Osteoblast (primary cell): ENCODE data around the gene HOXB1. TPM values are rescaled to one million over a fixed set of nuclear protein-coding genes. Genes with fewer than 3 reads are reported as not detected.

Experiments
- DNase-seq: peaks from one replicate; pipeline ENCODE4 v3.0.0; 2011; ENCODE audit warnings: low spot score, mixed read lengths; ENCODE audit not compliant: insufficient read length; ENCODE audit errors: missing footprints
- H2AFZ ChIP-seq: 2 replicates; pipeline ENCODE4 v1.6.0; 2011; ENCODE audit warnings: mild to moderate bottlenecking, low read length
- H3K27ac ChIP-seq: 2 replicates; pipeline ENCODE4 v1.5.1; 2011; ENCODE audit warnings: mild to moderate bottlenecking, low read depth, low read length, moderate library complexity
- H3K27me3 ChIP-seq: 2 replicates; pipeline ENCODE4 v1.6.0; 2012; ENCODE audit warnings: mild to moderate bottlenecking, control low read depth, inconsistent platforms, low read length, moderate library complexity; ENCODE audit not compliant: insufficient read depth
- H3K36me3 ChIP-seq: 2 replicates; pipeline ENCODE4 v1.5.1; 2011; ENCODE audit warnings: mild to moderate bottlenecking, low read length, control low read depth, moderate library complexity; ENCODE audit not compliant: insufficient read depth
- H3K4me1 ChIP-seq: 2 replicates; pipeline ENCODE4 v1.5.1; 2011; ENCODE audit warnings: mild to moderate bottlenecking, low read length, control low read depth, moderate library complexity; ENCODE audit not compliant: insufficient read depth
- H3K4me2 ChIP-seq: 2 replicates; pipeline ENCODE4 v1.6.0; 2011; ENCODE audit warnings: mild to moderate bottlenecking, low read length; ENCODE audit not compliant: insufficient read depth
- H3K4me3 ChIP-seq: fragments of 200-600 bp; sonication (generic); 3 replicates; pipeline ENCODE4 v1.5.1; 2012; ENCODE audit warnings: mild to moderate bottlenecking, low read length, inconsistent platforms; ENCODE audit not compliant: insufficient read depth
- H3K79me2 ChIP-seq: 2 replicates; pipeline ENCODE4 v1.6.0; 2012; ENCODE audit warnings: mild to moderate bottlenecking, low read length, control low read depth, inconsistent platforms; ENCODE audit not compliant: insufficient read depth
- H3K9me3 ChIP-seq: 2 replicates; pipeline ENCODE4 v1.5.1; 2011; ENCODE audit warnings: low read depth, low read length, control low read depth
- H4K20me1 ChIP-seq: 2 replicates; pipeline ENCODE4 v1.6.0; 2012; ENCODE audit warnings: mild to moderate bottlenecking, low read length, control low read depth; ENCODE audit not compliant: insufficient read depth
- total RNA-seq: library from RNA; depleted of rRNA; stranded (reverse); fragments of >200 nt; gene quantifications from 2 replicates; pipeline ENCODE4 v1.2.3, GENCODE V29; 2012
- TF ChIP-seq, protein P1 (sequence below): IDR thresholded peaks from 2 replicates; pipeline ENCODE4 v1.5.1; 2011; ENCODE audit warnings: mild to moderate bottlenecking, low read depth, low read length, moderate library complexity; ENCODE audit errors: extremely low read depth

Gene HOXB1
- total RNA-seq, 1 donor = not detected

DNA sequence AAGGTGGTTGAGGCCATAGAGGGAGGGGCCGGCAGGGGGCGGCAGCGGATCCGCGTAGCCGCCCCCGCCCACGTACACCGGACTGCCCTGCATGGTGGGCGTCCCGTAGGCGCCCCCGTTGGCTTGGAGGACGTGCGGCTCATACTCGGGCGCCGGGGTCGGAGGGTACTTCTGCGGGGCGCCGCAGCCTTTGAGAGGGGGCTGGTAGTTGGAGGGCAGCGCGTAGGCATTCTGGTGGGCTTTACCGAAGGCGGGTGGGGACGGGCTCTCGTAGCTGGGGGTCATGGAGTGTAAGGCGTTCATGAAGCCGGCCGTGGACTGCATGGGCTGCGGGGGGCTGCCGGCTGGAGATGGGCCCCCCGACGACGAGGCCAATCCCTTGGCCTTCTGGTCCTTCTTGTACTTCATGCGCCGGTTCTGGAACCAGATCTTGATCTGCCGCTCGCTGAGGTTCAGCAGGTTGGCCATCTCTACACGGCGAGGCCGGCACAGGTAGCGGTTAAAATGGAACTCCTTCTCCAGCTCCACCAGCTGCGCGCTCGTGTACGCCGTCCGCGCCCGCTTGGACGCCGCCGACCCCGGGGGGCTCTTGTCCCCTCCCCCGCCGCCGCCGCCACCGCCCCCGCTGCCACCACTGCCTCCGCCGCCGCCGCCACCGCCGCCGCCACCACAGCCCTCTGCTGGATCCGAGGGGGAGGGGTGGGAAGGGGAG, 19.8 kb upstream of the HOXB1 start:
- H3K4me3 ChIP-seq = no peak overlapping the region
- no peak overlapping the region for H3K4me2 ChIP-seq
- no peak for DNase-seq
- peaks cover 80% of the 10 kb centered on the region for H3K27me3 ChIP-seq
- H3K27ac ChIP-seq = no peak overlapping the region
- no peaks in the 10 kb centered on the region for H3K4me1 ChIP-seq
- no peaks in the 10 kb centered on the region for H3K79me2 ChIP-seq
- H4K20me1 ChIP-seq = no peaks in the 10 kb centered on the region
- H3K36me3 ChIP-seq = no peaks in the 10 kb centered on the region
- no peaks in the 10 kb centered on the region for H3K9me3 ChIP-seq
- TF ChIP-seq, protein P1, sequence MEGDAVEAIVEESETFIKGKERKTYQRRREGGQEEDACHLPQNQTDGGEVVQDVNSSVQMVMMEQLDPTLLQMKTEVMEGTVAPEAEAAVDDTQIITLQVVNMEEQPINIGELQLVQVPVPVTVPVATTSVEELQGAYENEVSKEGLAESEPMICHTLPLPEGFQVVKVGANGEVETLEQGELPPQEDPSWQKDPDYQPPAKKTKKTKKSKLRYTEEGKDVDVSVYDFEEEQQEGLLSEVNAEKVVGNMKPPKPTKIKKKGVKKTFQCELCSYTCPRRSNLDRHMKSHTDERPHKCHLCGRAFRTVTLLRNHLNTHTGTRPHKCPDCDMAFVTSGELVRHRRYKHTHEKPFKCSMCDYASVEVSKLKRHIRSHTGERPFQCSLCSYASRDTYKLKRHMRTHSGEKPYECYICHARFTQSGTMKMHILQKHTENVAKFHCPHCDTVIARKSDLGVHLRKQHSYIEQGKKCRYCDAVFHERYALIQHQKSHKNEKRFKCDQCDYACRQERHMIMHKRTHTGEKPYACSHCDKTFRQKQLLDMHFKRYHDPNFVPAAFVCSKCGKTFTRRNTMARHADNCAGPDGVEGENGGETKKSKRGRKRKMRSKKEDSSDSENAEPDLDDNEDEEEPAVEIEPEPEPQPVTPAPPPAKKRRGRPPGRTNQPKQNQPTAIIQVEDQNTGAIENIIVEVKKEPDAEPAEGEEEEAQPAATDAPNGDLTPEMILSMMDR = no peak
- H2AFZ ChIP-seq = no peak overlapping the region

DNA sequence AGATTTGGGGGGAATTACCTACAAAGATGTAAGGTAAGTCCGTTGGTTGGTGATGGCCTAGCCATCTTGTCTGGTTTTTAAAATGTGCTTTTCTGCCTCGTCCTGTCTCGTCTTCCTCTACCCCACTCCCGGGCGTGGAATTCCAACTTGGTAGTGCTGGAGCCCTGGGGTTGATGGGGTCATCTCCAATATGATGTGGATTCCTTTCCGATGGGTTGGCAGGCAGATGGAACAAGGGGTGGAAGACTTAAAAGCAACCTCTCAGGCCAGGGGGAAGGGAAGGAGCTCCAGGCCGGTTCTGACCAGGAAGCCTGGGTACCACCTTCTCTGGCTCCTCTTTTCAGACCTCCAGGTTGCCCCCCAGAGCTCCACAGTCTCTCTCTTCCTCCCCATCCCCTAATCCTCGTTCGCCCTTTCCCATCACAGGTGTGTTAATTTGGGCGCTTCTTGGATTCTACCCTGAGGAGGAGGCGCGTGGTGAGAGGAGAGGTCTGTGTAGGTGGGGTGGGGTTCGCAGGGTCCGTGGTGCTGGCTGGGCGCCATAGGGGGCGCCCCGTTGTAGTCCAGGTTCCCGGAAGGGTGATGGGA, 19.2 kb upstream of the HOXB1 start:
- Histone ChIP-seq H2AFZ (no peak overlapping the region), H3K4me2 (no peak overlapping the region), H3K27ac (no peak overlapping the region), H3K27me3 (peaks cover 86% of the 10 kb centered on the region), H3K79me2 (no peaks in the 10 kb centered on the region), H4K20me1 (no peaks in the 10 kb centered on the region), H3K4me1 (no peaks in the 10 kb centered on the region), H3K9me3 (no peaks in the 10 kb centered on the region), H3K36me3 (no peaks in the 10 kb centered on the region), H3K4me3 (no peak overlapping the region)
- TF ChIP-seq, protein P1 = no peak
- DNase-seq = no peak

DNA sequence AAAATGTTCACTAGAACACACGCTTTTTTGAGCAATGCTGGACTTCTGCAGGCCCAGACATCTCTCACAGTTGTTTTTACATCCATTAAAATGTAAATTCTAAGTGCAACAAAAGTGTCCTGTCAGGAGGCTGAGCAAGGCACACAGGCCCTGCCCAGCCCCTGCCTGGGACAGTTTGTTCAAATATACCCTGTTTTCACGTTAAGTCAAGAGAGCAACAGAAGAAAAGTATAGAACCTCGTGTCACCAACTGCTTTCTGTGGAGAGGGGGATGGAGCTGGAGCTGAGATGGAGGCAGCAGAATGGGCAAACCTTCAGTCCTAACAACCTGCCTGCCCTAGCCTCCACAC, 18.4 kb upstream of the HOXB1 start:
- TF ChIP-seq, protein P1 = no peak
- H3K79me2 ChIP-seq = no peaks in the 10 kb centered on the region
- H3K36me3 ChIP-seq = no peaks in the 10 kb centered on the region
- no peak overlapping the region for H3K4me2 ChIP-seq
- peaks cover 82% of the 10 kb centered on the region for H3K27me3 ChIP-seq
- no peaks in the 10 kb centered on the region for H4K20me1 ChIP-seq
- no peak overlapping the region for H3K27ac ChIP-seq
- H3K4me3 ChIP-seq = no peak overlapping the region
- no peak for DNase-seq
- H3K4me1 ChIP-seq = no peaks in the 10 kb centered on the region
- no peaks in the 10 kb centered on the region for H3K9me3 ChIP-seq
- H2AFZ ChIP-seq = no peak overlapping the region

DNA sequence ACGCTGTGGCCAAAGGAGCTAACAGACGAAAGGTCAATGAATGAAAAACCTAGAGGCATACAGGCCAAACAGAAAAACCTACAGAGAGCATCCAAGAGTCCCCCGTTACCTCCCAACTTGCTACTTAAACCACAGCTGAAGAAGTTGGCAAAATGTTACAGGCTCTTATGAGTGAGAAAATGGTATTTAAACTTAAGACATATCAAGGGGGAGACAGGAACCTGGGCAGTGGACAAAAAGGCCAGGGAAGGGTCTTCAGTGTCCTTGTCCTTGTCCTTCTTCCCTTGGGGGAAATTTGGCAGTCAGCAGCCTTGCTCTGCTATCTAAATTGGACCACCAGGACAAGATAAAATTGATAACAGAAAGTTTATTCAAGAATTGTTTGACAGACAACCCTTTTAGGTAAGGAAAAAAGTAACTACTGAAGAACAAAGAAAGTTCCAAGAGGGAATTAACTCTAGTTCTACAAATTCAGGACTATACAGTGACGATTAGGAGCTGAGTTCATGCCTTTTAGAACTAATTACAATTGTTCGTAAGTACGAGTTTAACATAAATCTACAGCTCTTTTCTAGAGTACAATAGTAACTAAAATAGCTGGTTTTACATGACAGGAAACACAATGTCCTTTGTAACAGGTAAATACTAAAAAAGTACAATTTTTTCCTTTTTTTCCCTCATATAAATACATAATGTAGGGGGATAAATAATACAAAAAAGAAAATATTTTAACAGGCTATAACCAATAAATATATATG, 17.9 kb upstream of the HOXB1 start:
- no peak overlapping the region for H3K4me3 ChIP-seq
- no peak overlapping the region for H2AFZ ChIP-seq
- H3K4me1 ChIP-seq = no peaks in the 10 kb centered on the region
- no peaks in the 10 kb centered on the region for H3K9me3 ChIP-seq
- no peaks in the 10 kb centered on the region for H3K79me2 ChIP-seq
- H3K4me2 ChIP-seq = no peak overlapping the region
- H3K36me3 ChIP-seq = no peaks in the 10 kb centered on the region
- no peak overlapping the region for H3K27ac ChIP-seq
- no peak for DNase-seq
- peaks cover 81% of the 10 kb centered on the region for H3K27me3 ChIP-seq
- no peaks in the 10 kb centered on the region for H4K20me1 ChIP-seq
- TF ChIP-seq, protein P1 = no peak
